ENCODE data around the gene SMAGP. TPM values are rescaled to one million over a fixed set of nuclear protein-coding genes. Genes with fewer than 3 reads are reported as not detected.
"Not testable (repeated sequence)": the region's sequence is repeated elsewhere in the genome, so short reads cannot be mapped to it uniquely, and the experiment has no call there.

Gene SMAGP
- total RNA-seq, 6 experiments from 2014 or later, result 30.0 to 43.5 (median 32.5) TPM

DNA sequence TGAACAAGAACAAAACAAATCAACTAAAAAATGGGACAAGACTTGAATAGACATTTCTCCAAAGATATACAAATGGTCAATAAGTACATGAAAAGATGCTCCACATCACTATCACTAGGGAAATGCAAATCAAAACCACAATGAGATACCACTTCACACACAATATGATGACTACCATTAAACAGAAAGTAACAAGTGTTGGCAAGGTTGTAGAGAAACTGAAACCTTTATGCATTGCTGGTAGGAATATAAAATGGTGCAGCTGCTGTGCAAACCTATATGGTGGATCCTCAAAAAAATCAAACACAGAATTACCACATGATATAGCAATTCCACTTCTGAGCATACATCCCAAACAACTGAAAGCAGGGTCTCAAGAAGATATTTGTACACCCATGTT, 5.2 kb downstream of the SMAGP start:
- H3K36me3 Mint-ChIP-seq (ENCODE audit: low read depth), result peaks cover 25% of the 10 kb centered on the region
- no peak overlapping the region for H3K4me3 Mint-ChIP-seq
- TF ChIP-seq, protein P1, sequence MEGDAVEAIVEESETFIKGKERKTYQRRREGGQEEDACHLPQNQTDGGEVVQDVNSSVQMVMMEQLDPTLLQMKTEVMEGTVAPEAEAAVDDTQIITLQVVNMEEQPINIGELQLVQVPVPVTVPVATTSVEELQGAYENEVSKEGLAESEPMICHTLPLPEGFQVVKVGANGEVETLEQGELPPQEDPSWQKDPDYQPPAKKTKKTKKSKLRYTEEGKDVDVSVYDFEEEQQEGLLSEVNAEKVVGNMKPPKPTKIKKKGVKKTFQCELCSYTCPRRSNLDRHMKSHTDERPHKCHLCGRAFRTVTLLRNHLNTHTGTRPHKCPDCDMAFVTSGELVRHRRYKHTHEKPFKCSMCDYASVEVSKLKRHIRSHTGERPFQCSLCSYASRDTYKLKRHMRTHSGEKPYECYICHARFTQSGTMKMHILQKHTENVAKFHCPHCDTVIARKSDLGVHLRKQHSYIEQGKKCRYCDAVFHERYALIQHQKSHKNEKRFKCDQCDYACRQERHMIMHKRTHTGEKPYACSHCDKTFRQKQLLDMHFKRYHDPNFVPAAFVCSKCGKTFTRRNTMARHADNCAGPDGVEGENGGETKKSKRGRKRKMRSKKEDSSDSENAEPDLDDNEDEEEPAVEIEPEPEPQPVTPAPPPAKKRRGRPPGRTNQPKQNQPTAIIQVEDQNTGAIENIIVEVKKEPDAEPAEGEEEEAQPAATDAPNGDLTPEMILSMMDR (IDR thresholded peaks at IDR 0.05), result no peak
- no peak overlapping the region for H3K27ac Mint-ChIP-seq
- no peaks in the 10 kb centered on the region for H3K9me3 Mint-ChIP-seq
- no peak for DNase-seq
- peaks cover 61% of the 10 kb centered on the region for H3K4me1 Mint-ChIP-seq (ENCODE audit: low read depth)
- no peaks in the 10 kb centered on the region; the same call in 1 of the 2 replicates for H3K27me3 Mint-ChIP-seq (ENCODE audit: insufficient read depth)

DNA sequence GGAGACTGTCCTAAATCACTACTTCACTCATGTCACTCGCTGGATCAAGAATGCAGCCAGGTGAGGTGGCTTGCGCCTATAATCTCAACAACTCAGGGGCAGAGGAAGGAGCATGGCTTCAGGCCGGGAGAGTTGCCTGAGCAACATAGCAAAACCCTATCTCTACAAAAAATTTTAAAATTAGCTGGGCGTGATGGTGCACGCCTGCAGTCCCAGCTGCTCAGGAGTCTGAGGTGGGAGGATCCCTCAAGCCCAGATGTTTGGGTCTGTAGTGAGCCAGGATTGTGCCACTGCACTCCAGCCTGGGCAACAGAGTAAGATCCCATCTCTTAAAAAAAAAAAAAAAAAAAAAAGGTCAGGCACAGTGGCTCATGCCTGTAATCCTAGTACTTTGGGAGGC, 5.9 kb downstream of the SMAGP start:
- no peak for DNase-seq
- H3K4me1 Mint-ChIP-seq (ENCODE audit: low read depth), result peaks cover 59% of the 10 kb centered on the region
- no peak overlapping the region for H3K4me3 Mint-ChIP-seq
- no peaks in the 10 kb centered on the region for H3K9me3 Mint-ChIP-seq
- TF ChIP-seq, protein P1 (IDR thresholded peaks at IDR 0.05), result no peak
- peaks cover 25% of the 10 kb centered on the region for H3K36me3 Mint-ChIP-seq (ENCODE audit: low read depth)
- peak overlapping the region; percentile 30; the same call in 1 of the 2 replicates for H3K27ac Mint-ChIP-seq
- H3K27me3 Mint-ChIP-seq (ENCODE audit: insufficient read depth), result no peaks in the 10 kb centered on the region

DNA sequence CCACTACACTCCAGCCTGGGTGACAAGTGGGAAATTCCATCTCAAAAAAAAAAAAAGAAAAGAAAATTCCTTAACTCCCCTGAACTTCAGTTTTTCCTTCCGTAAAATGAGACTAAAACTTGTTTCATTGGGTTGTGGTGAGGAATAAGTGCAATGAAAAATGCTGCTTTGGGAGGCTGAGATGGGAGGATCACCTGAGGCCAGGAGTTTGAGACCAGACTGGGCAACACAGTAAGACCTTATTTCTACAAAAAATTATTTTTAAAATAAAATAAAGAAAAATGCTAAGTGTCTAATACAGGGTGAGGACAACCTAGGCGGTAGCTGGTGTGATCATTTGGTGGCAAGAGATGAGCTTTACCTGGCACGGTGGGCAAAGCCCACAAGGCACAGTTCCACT, 6.9 kb downstream of the SMAGP start:
- Mint-ChIP-seq H3K9me3 (no peaks in the 10 kb centered on the region), H3K4me1 (ENCODE audit: low read depth) (peaks cover 49% of the 10 kb centered on the region), H3K27me3 (ENCODE audit: insufficient read depth) (no peaks in the 10 kb centered on the region), H3K4me3 (no peak overlapping the region), H3K36me3 (ENCODE audit: low read depth) (peaks cover 20% of the 10 kb centered on the region), H3K27ac (peak overlapping the region; percentile 65; the same call in 1 of the 2 replicates)
- TF ChIP-seq, protein P1 (IDR thresholded peaks at IDR 0.05), result no peak
- no peak for DNase-seq

DNA sequence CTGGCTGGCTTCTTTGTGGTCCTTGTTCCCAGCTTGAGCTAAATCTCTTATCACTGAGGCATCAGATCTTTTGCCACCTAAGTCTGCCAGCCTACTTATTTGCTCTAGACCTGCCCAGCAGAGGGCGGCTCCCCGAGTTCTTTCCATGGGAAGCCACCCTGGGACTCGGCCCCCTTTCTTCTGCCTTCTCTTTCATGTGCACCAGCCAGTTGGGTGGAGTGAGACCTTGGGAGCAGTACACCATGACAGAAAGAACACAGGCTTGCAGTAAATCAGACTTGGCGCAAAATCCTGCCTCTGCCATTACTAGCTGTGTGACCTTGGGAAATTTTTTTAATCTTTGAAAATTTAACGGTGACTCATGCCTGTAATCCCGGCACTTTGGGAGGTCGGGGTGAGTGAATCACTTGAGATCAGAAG, 7.4 kb downstream of the SMAGP start:
- H3K27me3 Mint-ChIP-seq (ENCODE audit: insufficient read depth), result no peaks in the 10 kb centered on the region
- peak overlapping the region; percentile 28; the same call in 1 of the 2 replicates for H3K4me3 Mint-ChIP-seq
- peaks cover 44% of the 10 kb centered on the region for H3K4me1 Mint-ChIP-seq (ENCODE audit: low read depth)
- TF ChIP-seq, protein P1 (IDR thresholded peaks at IDR 0.05), result peak; percentile 73
- DNase-seq, result peak; percentile 52
- H3K36me3 Mint-ChIP-seq (ENCODE audit: low read depth), result peaks cover 20% of the 10 kb centered on the region
- peak overlapping the region; percentile 65 for H3K27ac Mint-ChIP-seq
- H3K9me3 Mint-ChIP-seq, result no peaks in the 10 kb centered on the region

DNA sequence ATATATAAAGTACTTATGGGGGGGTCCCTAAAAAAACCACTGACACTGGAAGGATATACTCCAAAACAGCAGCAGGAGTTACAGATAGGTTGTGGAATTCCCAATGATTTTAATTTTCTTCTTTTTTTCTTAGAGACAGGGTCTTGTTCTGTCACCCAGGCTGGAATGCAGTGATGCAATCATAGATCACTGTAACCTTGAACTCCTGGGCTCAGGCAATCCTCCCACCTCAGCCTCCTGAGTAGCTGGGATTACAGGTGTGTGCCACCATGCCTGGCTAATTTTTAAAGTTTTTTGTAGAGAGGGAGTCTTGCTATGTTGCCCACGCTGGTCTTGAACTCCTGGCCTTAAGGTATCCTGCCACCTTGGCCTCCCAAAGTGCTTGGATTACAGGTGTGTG, 10.6 kb downstream of the SMAGP start:
- DNase-seq; H3K27me3 Mint-ChIP-seq (ENCODE audit: insufficient read depth); H3K9me3 Mint-ChIP-seq; H3K4me3 Mint-ChIP-seq; H3K27ac Mint-ChIP-seq: not testable (repeated sequence)
- peaks cover 16% of the 10 kb centered on the region for H3K4me1 Mint-ChIP-seq (ENCODE audit: low read depth)
- peaks cover 20% of the 10 kb centered on the region for H3K36me3 Mint-ChIP-seq (ENCODE audit: low read depth)

DNA sequence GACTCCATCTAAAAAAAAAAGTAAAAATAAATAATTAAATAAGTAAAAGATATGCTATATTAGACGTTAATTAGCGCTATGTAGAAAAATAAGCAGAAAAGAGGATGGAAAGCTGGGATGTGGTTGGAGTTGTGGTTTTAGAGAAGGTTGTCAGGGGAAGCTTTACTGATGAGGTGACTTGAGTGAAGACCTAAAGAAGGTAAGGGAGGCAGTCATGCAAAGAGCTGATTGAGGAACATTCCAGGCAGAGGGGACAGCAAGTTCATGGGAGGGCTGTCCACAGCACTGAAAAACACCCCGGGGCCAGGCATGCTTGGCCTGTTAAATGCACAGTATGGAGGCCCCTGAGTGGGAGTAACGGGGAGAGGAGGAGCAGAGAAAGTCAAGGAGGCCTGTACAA, 15.7 kb downstream of the SMAGP start:
- Mint-ChIP-seq H3K36me3 (ENCODE audit: low read depth) (peaks cover 17% of the 10 kb centered on the region), H3K27me3 (ENCODE audit: insufficient read depth) (peaks cover 4% of the 10 kb centered on the region), H3K9me3 (no peaks in the 10 kb centered on the region), H3K4me3 (no peak overlapping the region), H3K27ac (no peak overlapping the region; the same call in 1 of the 2 replicates), H3K4me1 (ENCODE audit: low read depth) (peaks cover 4% of the 10 kb centered on the region; the same call in 1 of the 2 replicates)
- TF ChIP-seq, protein P1 (IDR thresholded peaks at IDR 0.05), result no peak
- DNase-seq, result no peak

Measured in HFFc6 (cell line).